Measurements from ENCODE around the gene CD274.
"Not testable (repeated sequence)": the region's sequence is repeated elsewhere in the genome, so short reads cannot be mapped to it uniquely, and the experiment has no call there.

CD274 gene

GRCh38 chr9:5438301-5439162 is 11.8 kb upstream of the CD274 start:
- Histone ChIP-seq H3K4me1 (ENCODE audit: control insufficient read depth, insufficient read depth, low read length) (peaks cover 15% of the 10 kb centered on the region), H3K4me3 (ENCODE audit: low read length) (peak overlapping the region; percentile 97), H3K9me3 (ENCODE audit: control insufficient read depth, low read length) (no peaks in the 10 kb centered on the region), H3K27me3 (replicated peaks; ENCODE audit: control insufficient read depth, insufficient read depth, low read length) (no peaks in the 10 kb centered on the region), H3K36me3 (ENCODE audit: control insufficient read depth, insufficient read depth, low read length, severe bottlenecking) (peaks cover 7% of the 10 kb centered on the region), H3K9ac (ENCODE audit: low read length) (peak overlapping the region; percentile 98)
- DNase-seq (ENCODE audit: low read depth), result peak; percentile 59

GRCh38 chr9:5440426-5440825 is 9.9 kb upstream of the CD274 start:
- no peak overlapping the region for H3K4me3 ChIP-seq (ENCODE audit: low read length)
- H3K27me3 ChIP-seq (replicated peaks; ENCODE audit: control insufficient read depth, insufficient read depth, low read length), result no peaks in the 10 kb centered on the region
- peaks cover 7% of the 10 kb centered on the region for H3K36me3 ChIP-seq (ENCODE audit: control insufficient read depth, insufficient read depth, low read length, severe bottlenecking)
- H3K9ac ChIP-seq (ENCODE audit: low read length), result no peak overlapping the region
- H3K4me1 ChIP-seq (ENCODE audit: control insufficient read depth, insufficient read depth, low read length), result peaks cover 15% of the 10 kb centered on the region
- no peak for DNase-seq (ENCODE audit: low read depth)
- H3K9me3 ChIP-seq (ENCODE audit: control insufficient read depth, low read length), result no peaks in the 10 kb centered on the region

- no peak overlapping the region for H3K9ac ChIP-seq (ENCODE audit: low read length)
- no peak for DNase-seq (ENCODE audit: low read depth)
- H3K4me1 ChIP-seq (ENCODE audit: control insufficient read depth, insufficient read depth, low read length), result peaks cover 15% of the 10 kb centered on the region
- H3K9me3 ChIP-seq (ENCODE audit: control insufficient read depth, low read length), result no peaks in the 10 kb centered on the region
- no peak overlapping the region for H3K4me3 ChIP-seq (ENCODE audit: low read length)
- peaks cover under 1% of the 10 kb centered on the region for H3K36me3 ChIP-seq (ENCODE audit: control insufficient read depth, insufficient read depth, low read length, severe bottlenecking)
- no peaks in the 10 kb centered on the region for H3K27me3 ChIP-seq (replicated peaks; ENCODE audit: control insufficient read depth, insufficient read depth, low read length)
Measured at GRCh38 chr9:5441043-5441442, 9.3 kb upstream of the CD274 start.

- no peak overlapping the region for H3K4me3 ChIP-seq (ENCODE audit: low read length)
- H3K4me1 ChIP-seq (ENCODE audit: control insufficient read depth, insufficient read depth, low read length), result peaks cover 10% of the 10 kb centered on the region
- H3K27me3 ChIP-seq (replicated peaks; ENCODE audit: control insufficient read depth, insufficient read depth, low read length), result no peaks in the 10 kb centered on the region
- no peak overlapping the region for H3K9ac ChIP-seq (ENCODE audit: low read length)
- H3K36me3 ChIP-seq (ENCODE audit: control insufficient read depth, insufficient read depth, low read length, severe bottlenecking), result no peaks in the 10 kb centered on the region
- DNase-seq (ENCODE audit: low read depth), result peak; percentile 69
- no peaks in the 10 kb centered on the region for H3K9me3 ChIP-seq (ENCODE audit: control insufficient read depth, low read length)
Measured at GRCh38 chr9:5442400-5443011, 7.8 kb upstream of the CD274 start.

GRCh38 chr9:5443850-5444249 is 6.5 kb upstream of the CD274 start:
- H3K9ac ChIP-seq (ENCODE audit: low read length), result no peak overlapping the region
- H3K36me3 ChIP-seq (ENCODE audit: control insufficient read depth, insufficient read depth, low read length, severe bottlenecking), result no peaks in the 10 kb centered on the region
- H3K27me3 ChIP-seq (replicated peaks; ENCODE audit: control insufficient read depth, insufficient read depth, low read length), result no peaks in the 10 kb centered on the region
- DNase-seq (ENCODE audit: low read depth), result no peak
- H3K4me1 ChIP-seq (ENCODE audit: control insufficient read depth, insufficient read depth, low read length), result no peaks in the 10 kb centered on the region
- no peak overlapping the region for H3K4me3 ChIP-seq (ENCODE audit: low read length)
- no peaks in the 10 kb centered on the region for H3K9me3 ChIP-seq (ENCODE audit: control insufficient read depth, low read length)

- H3K9ac ChIP-seq (ENCODE audit: low read length); H3K4me3 ChIP-seq (ENCODE audit: low read length); H3K36me3 ChIP-seq (ENCODE audit: control insufficient read depth, insufficient read depth, low read length, severe bottlenecking): not testable (repeated sequence)
Measured at GRCh38 chr9:5445096-5445495, 5.2 kb upstream of the CD274 start.

GRCh38 chr9:5445886-5446285 is 4.5 kb upstream of the CD274 start:
- H3K4me1 ChIP-seq (ENCODE audit: control insufficient read depth, insufficient read depth, low read length), result peaks cover 14% of the 10 kb centered on the region
- no peaks in the 10 kb centered on the region for H3K9me3 ChIP-seq (ENCODE audit: control insufficient read depth, low read length)
- no peak for DNase-seq (ENCODE audit: low read depth)
- no peaks in the 10 kb centered on the region for H3K36me3 ChIP-seq (ENCODE audit: control insufficient read depth, insufficient read depth, low read length, severe bottlenecking)
- no peaks in the 10 kb centered on the region for H3K27me3 ChIP-seq (replicated peaks; ENCODE audit: control insufficient read depth, insufficient read depth, low read length)
- no peak overlapping the region for H3K9ac ChIP-seq (ENCODE audit: low read length)
- no peak overlapping the region for H3K4me3 ChIP-seq (ENCODE audit: low read length)

More at GRCh38 chr9:5445096-5445495, 5.2 kb upstream of the CD274 start:
- not testable (repeated sequence) for DNase-seq (ENCODE audit: low read depth); H3K9me3 ChIP-seq (ENCODE audit: control insufficient read depth, low read length); H3K27me3 ChIP-seq (replicated peaks; ENCODE audit: control insufficient read depth, insufficient read depth, low read length)
- peaks cover 11% of the 10 kb centered on the region for H3K4me1 ChIP-seq (ENCODE audit: control insufficient read depth, insufficient read depth, low read length)

GRCh38 chr9:5446451-5447236 is 3.7 kb upstream of the CD274 start:
- Histone ChIP-seq H3K4me3 (ENCODE audit: low read length) (no peak overlapping the region), H3K9ac (ENCODE audit: low read length) (no peak overlapping the region), H3K36me3 (ENCODE audit: control insufficient read depth, insufficient read depth, low read length, severe bottlenecking) (no peaks in the 10 kb centered on the region), H3K4me1 (ENCODE audit: control insufficient read depth, insufficient read depth, low read length) (peaks cover 15% of the 10 kb centered on the region), H3K27me3 (replicated peaks; ENCODE audit: control insufficient read depth, insufficient read depth, low read length) (no peaks in the 10 kb centered on the region), H3K9me3 (ENCODE audit: control insufficient read depth, low read length) (no peaks in the 10 kb centered on the region)
- DNase-seq (ENCODE audit: low read depth), result no peak

- H3K9me3 ChIP-seq (ENCODE audit: control insufficient read depth, low read length), result no peaks in the 10 kb centered on the region
- no peak overlapping the region for H3K9ac ChIP-seq (ENCODE audit: low read length)
- no peaks in the 10 kb centered on the region for H3K27me3 ChIP-seq (replicated peaks; ENCODE audit: control insufficient read depth, insufficient read depth, low read length)
- H3K36me3 ChIP-seq (ENCODE audit: control insufficient read depth, insufficient read depth, low read length, severe bottlenecking), result no peaks in the 10 kb centered on the region
- H3K4me1 ChIP-seq (ENCODE audit: control insufficient read depth, insufficient read depth, low read length), result peaks cover 15% of the 10 kb centered on the region
- H3K4me3 ChIP-seq (ENCODE audit: low read length), result no peak overlapping the region
- DNase-seq (ENCODE audit: low read depth), result no peak
Measured at GRCh38 chr9:5447337-5447736, 3.0 kb upstream of the CD274 start.

- H3K9me3 ChIP-seq (ENCODE audit: control insufficient read depth, low read length), result no peaks in the 10 kb centered on the region
- no peaks in the 10 kb centered on the region for H3K27me3 ChIP-seq (replicated peaks; ENCODE audit: control insufficient read depth, insufficient read depth, low read length)
- H3K36me3 ChIP-seq (ENCODE audit: control insufficient read depth, insufficient read depth, low read length, severe bottlenecking), result no peaks in the 10 kb centered on the region
- H3K4me3 ChIP-seq (ENCODE audit: low read length), result no peak overlapping the region
- peaks cover 15% of the 10 kb centered on the region for H3K4me1 ChIP-seq (ENCODE audit: control insufficient read depth, insufficient read depth, low read length)
- no peak overlapping the region for H3K9ac ChIP-seq (ENCODE audit: low read length)
- DNase-seq (ENCODE audit: low read depth), result no peak
Measured at GRCh38 chr9:5448016-5448415, 2.3 kb upstream of the CD274 start.

Measured in adipocyte (in vitro differentiated cells).